Activated naive CD4-positive, alpha-beta T cell treated with anti-CD3 and anti-CD28 coated beads for 36 hours (primary cell): ENCODE measurements around the gene RAB4A. TPM values are rescaled to one million over a fixed set of nuclear protein-coding genes. Genes with fewer than 3 reads are reported as not detected.
"Not testable (repeated sequence)": the region's sequence is repeated elsewhere in the genome, so short reads cannot be mapped to it uniquely, and the experiment has no call there.

Experiments used
- CTCF ChIA-PET: fragments of 350-600 bp; sonication (Branson Sonifier 250); formaldehyde crosslinking; loops from one replicate; lab custom pipeline; 2021; ENCODE audit warnings: antibody characterized with exemption; lab: Charles Lee
- DNase-seq: peaks from one replicate; pipeline ENCODE4 v3.0.0-alpha.2; 2020
- H3K27ac Mint-ChIP-seq: one replicate; pipeline ENCODE4 v1.8.0; 2021; ENCODE audit warnings: mild to moderate bottlenecking, mixed read lengths
- H3K27me3 Mint-ChIP-seq: one replicate; pipeline ENCODE4 v1.8.0; 2021; ENCODE audit warnings: low read depth, mixed read lengths
- H3K36me3 Mint-ChIP-seq: one replicate; pipeline ENCODE4 v1.8.0; 2021; ENCODE audit warnings: low read depth, mixed read lengths
- H3K4me1 Mint-ChIP-seq: one replicate; pipeline ENCODE4 v1.8.0; 2021; ENCODE audit warnings: low read depth, mixed read lengths
- H3K4me3 Mint-ChIP-seq: one replicate; pipeline ENCODE4 v1.8.0; 2021; ENCODE audit warnings: mild to moderate bottlenecking, moderate library complexity, mixed read lengths
- H3K9me3 Mint-ChIP-seq: one replicate; pipeline ENCODE4 v1.8.0; 2021; ENCODE audit warnings: mixed read lengths
- intact Hi-C: fragments of 100-400 bp; cut with micrococcal nuclease; formaldehyde crosslinking; loops from one replicate; pipeline ENCODE4 v1.15.1; 2023
- total RNA-seq, 2 experiments: library from RNA; stranded (reverse); gene quantifications; one replicate each; pipeline ENCODE4 v1.2.3, GENCODE V29; 2021

RAB4A gene
- total RNA-seq, 2 experiments from 2014 or later = 15.8 to 19.9 TPM

GRCh38 chr1:229291686-229292085 is 20.8 kb downstream of the RAB4A start:
- H3K27me3 Mint-ChIP-seq, intact Hi-C loops, DNase-seq, H3K9me3 Mint-ChIP-seq, H3K27ac Mint-ChIP-seq, H3K4me1 Mint-ChIP-seq, H3K4me3 Mint-ChIP-seq, CTCF ChIA-PET: not testable (repeated sequence)
- peaks cover 20% of the 10 kb centered on the region for H3K36me3 Mint-ChIP-seq

DNA sequence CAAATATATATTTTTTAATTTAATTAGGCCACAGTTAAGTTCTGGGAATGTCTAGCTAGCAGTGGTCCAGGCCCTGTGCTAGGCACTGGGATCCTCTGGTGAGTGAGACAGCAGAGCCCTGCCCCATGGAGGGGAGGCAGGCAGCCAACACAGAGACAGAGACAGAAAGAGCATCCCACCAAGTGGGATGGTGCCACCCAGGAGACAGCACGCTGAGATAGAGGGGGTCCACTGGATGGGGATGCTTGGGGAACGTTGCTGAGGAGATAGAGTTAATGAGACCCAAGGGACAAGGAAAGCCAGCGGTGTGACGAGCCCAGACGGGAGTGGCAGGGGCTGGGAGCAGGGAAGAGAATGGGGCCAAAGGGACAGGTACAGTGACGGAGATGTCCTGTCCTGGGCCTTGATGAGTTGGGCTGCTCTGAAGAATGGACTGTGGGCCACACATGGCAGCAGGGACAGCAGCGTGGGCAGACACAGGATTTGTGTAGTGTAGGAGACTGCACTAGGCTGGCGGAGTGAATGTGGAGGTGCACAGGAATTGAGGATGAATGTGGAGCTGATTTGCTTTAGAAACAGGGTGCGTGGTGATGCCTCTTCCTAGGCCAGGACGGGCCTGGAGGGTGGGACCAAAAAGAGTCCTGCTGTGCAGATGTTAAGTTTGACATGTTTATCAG is 22.8 kb downstream of the RAB4A start:
- CTCF ChIA-PET = no interaction called here
- Mint-ChIP-seq H3K9me3 (no peaks in the 10 kb centered on the region), H3K27ac (no peak overlapping the region), H3K27me3 (no peaks in the 10 kb centered on the region), H3K4me1 (no peaks in the 10 kb centered on the region), H3K36me3 (peaks cover 19% of the 10 kb centered on the region), H3K4me3 (no peak overlapping the region)
- intact Hi-C loops = no loop called here
- no peak for DNase-seq

DNA sequence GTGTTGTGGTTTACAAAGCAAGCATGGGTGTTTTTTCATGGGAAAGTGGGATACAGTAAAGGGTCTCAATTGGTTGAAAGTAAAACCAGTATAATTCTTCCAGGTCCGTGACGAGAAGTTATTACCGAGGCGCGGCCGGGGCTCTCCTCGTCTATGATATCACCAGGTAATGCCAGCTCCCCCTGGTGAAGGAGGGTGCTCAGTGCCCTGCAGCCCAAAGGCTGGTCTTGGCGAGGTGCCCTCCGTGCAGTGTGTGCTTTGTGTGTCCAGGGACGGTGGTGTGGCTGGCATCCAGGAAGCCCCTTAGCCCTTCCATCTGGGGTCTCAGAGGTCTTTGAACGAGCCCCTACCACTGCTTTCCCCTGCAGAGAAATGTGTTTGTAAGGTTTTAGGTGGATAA is 24.8 kb downstream of the RAB4A start:
- H3K4me3 Mint-ChIP-seq = no peak overlapping the region
- CTCF ChIA-PET = no interaction called here
- peaks cover 20% of the 10 kb centered on the region for H3K36me3 Mint-ChIP-seq
- H3K27me3 Mint-ChIP-seq = no peaks in the 10 kb centered on the region
- intact Hi-C loops = no loop called here
- H3K4me1 Mint-ChIP-seq = no peaks in the 10 kb centered on the region
- H3K27ac Mint-ChIP-seq = no peak overlapping the region
- DNase-seq = no peak
- H3K9me3 Mint-ChIP-seq = no peaks in the 10 kb centered on the region

GRCh38 chr1:229296541-229296941 is 25.6 kb downstream of the RAB4A start:
- Mint-ChIP-seq H3K36me3 (peaks cover 16% of the 10 kb centered on the region), H3K27me3 (no peaks in the 10 kb centered on the region), H3K4me1 (no peaks in the 10 kb centered on the region), H3K9me3 (no peaks in the 10 kb centered on the region), H3K27ac (no peak overlapping the region), H3K4me3 (no peak overlapping the region)
- CTCF ChIA-PET = no interaction called here
- intact Hi-C loops = no loop called here
- no peak for DNase-seq

DNA sequence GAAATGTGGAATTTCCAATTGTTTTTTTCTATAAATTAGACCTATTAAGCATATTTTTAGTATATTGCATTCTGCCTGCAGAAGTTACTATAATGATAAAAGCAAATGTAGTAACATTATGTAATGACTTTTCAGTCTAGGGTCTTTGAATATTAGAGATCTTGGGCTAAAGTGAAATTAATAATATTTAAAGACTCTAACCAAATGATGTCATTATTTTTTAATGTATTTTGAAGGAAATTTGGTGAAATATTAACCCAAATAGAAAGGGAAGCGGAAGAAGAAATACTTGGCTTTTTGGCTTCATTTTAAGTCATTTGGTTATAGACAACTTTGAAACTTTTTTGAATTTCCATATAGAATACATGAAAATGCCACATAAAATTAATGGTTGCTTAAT is 26.8 kb downstream of the RAB4A start:
- Mint-ChIP-seq H3K27ac (no peak overlapping the region), H3K4me3 (no peak overlapping the region), H3K4me1 (no peaks in the 10 kb centered on the region), H3K36me3 (peaks cover 11% of the 10 kb centered on the region), H3K9me3 (no peaks in the 10 kb centered on the region), H3K27me3 (no peaks in the 10 kb centered on the region)
- no peak for DNase-seq
- CTCF ChIA-PET = no interaction called here
- intact Hi-C loops = no loop called here

GRCh38 chr1:229298420-229298819 is 27.5 kb downstream of the RAB4A start:
- Mint-ChIP-seq H3K9me3 (no peaks in the 10 kb centered on the region), H3K4me3 (no peak overlapping the region), H3K27me3 (no peaks in the 10 kb centered on the region), H3K36me3 (peaks cover 16% of the 10 kb centered on the region), H3K27ac (no peak overlapping the region), H3K4me1 (no peaks in the 10 kb centered on the region)
- no peak for DNase-seq
- intact Hi-C loops = no loop called here
- CTCF ChIA-PET = no interaction called here

DNA sequence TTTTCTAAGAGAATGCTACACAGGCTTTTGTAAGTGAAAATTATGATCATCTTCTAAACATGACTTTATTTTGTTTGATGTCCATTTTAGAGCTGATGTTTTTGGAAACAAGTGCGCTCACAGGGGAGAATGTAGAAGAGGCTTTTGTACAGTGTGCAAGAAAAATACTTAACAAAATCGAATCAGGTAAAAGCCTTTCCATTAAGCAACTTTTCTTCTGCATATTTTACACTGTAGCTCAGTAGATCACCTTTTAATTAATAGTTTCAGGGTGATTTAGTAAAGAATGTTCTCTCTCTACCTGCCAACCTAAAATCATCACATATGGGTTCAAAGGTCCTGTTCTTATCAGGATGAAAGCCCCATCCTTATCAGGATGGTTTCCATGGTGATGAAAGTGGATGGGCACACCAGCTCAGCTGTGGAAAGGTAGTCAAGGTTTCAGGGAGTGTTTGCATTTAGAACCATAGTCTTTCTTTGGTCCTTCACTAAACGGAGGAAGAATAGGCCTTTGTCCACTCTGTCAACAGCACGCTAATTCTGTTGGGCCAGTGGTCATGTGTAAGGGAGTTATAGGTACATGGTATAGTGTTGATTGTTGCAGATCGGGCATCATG is 28.1 kb downstream of the RAB4A start:
- Mint-ChIP-seq H3K4me1 (no peaks in the 10 kb centered on the region), H3K27me3 (no peaks in the 10 kb centered on the region), H3K9me3 (no peaks in the 10 kb centered on the region), H3K4me3 (no peak overlapping the region), H3K27ac (no peak overlapping the region), H3K36me3 (peaks cover 17% of the 10 kb centered on the region)
- CTCF ChIA-PET = no interaction called here
- DNase-seq = no peak
- intact Hi-C loops = no loop called here

DNA sequence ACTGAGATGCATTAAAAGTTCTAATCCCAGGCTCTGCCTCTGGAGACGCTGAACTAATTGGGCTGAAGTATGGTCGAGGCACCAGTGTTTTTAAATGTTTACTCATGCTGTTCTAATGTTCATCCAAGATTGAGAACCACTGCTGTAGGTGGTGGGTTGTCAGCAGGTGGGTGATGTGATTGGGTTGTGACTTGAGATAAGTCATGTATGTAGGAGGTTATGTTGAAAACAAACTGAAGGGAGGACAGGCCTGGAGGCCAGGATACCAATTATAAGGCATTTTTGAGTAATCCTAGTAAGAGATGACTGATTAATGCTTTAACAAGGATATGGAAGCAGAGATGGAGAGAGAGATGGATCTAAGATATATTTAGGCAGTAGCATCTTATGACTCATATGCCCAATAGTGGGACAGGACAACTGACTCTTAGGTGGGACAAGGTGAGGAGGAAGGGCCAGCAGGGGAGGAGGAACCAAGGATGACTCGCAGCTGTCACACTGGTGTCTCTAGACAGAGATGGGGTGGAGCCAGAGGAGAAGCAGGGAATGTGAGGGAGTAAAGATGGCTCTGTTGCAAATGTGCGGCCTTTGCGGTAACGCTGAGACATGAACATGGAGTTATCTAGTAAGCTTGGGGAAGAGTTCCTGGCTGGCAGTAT is 29.3 kb downstream of the RAB4A start:
- Mint-ChIP-seq H3K27me3 (no peaks in the 10 kb centered on the region), H3K9me3 (no peaks in the 10 kb centered on the region), H3K36me3 (peaks cover 19% of the 10 kb centered on the region), H3K4me3 (no peak overlapping the region), H3K4me1 (no peaks in the 10 kb centered on the region), H3K27ac (no peak overlapping the region)
- CTCF ChIA-PET = no interaction called here
- intact Hi-C loops = no loop called here
- no peak for DNase-seq

- DNase-seq = no peak
- Mint-ChIP-seq H3K27ac (no peak overlapping the region), H3K36me3 (peaks cover 19% of the 10 kb centered on the region), H3K4me3 (no peak overlapping the region), H3K9me3 (no peaks in the 10 kb centered on the region), H3K27me3 (no peaks in the 10 kb centered on the region), H3K4me1 (no peaks in the 10 kb centered on the region)
- intact Hi-C loops = no loop called here
- CTCF ChIA-PET = no interaction called here
Observed at GRCh38 chr1:229302740-229303139, 31.8 kb downstream of the RAB4A start.

GRCh38 chr1:229303855-229304254 is 32.9 kb downstream of the RAB4A start:
- CTCF ChIA-PET = no interaction called here
- Mint-ChIP-seq H3K27me3 (no peaks in the 10 kb centered on the region), H3K9me3 (no peaks in the 10 kb centered on the region), H3K4me3 (no peak overlapping the region), H3K27ac (no peak overlapping the region), H3K4me1 (no peaks in the 10 kb centered on the region), H3K36me3 (peaks cover 19% of the 10 kb centered on the region)
- intact Hi-C loops = no loop called here
- no peak for DNase-seq

DNA sequence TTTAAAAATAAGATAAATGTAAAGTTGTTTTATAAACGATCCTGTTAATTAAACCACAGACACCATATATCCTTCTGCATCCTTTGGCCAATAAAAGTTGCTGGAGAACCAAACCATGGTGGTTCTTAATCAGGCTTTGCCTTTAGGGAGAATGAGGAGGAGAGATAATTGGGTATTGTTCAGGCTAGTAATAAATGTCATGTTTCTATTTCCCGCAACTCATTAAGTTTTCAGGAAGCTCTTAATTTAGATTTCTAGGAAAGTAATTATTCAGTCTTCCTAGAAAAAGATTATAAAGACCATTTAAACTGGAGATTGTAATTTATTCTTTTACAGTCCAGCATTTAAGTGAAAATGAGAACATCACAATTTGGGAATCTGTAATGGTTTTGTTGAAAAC is 34.5 kb downstream of the RAB4A start:
- no peaks in the 10 kb centered on the region for H3K4me1 Mint-ChIP-seq
- no peaks in the 10 kb centered on the region for H3K27me3 Mint-ChIP-seq
- no peak overlapping the region for H3K4me3 Mint-ChIP-seq
- H3K27ac Mint-ChIP-seq = no peak overlapping the region
- H3K36me3 Mint-ChIP-seq = peaks cover 15% of the 10 kb centered on the region
- intact Hi-C loops = no loop called here
- no peak for DNase-seq
- no peaks in the 10 kb centered on the region for H3K9me3 Mint-ChIP-seq
- CTCF ChIA-PET = interaction anchor here (1.2 kb wide), 1 partner anchor 46 kb away, joined by 3 read pairs; no protein-coding TSS in a partner anchor

DNA sequence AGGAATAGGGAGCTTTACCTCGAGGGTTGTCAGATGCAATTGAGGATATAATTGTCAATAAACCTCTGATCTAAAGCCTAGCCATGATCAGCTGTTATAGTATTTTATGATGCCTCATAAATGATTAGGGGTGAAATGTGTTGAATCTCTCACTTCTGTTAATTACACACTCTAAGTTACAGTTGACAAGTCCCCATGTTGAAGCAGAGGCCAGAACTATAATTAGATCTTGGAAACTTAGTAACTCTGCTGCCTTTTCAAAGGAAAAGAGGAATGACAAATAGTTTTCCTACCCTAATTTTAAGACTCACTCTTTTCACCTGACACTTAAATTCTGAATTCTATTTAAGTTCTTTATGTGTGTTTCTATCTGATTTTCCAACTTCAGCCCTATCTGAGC is 38.2 kb downstream of the RAB4A start:
- H3K4me1 Mint-ChIP-seq = no peaks in the 10 kb centered on the region
- H3K27me3 Mint-ChIP-seq = no peaks in the 10 kb centered on the region
- no peak for DNase-seq
- intact Hi-C loops = no loop called here
- CTCF ChIA-PET = no interaction called here
- peaks cover 6% of the 10 kb centered on the region for H3K36me3 Mint-ChIP-seq
- H3K9me3 Mint-ChIP-seq = no peaks in the 10 kb centered on the region
- no peak overlapping the region for H3K4me3 Mint-ChIP-seq
- H3K27ac Mint-ChIP-seq = no peak overlapping the region

DNA sequence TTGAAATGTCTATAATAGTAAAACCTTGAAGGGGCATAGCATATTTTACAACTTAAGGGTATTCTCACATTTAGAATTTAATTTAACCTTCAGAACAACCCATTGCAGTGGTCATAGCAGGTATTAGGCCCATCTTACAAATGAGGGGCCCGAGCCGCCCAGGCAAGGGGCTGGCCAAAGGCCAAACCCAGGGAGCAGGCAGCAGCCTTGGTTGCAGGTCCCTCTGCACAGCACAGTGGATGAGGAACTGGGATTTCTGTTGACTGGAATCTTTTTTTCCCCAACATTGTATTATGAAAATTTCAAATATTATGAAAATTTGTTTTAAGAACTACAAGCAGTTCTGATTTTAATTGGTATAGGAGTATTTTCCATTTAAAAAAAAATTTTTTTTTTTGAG is 38.8 kb downstream of the RAB4A start:
- DNase-seq = no peak
- H3K4me3 Mint-ChIP-seq = no peak overlapping the region
- H3K27ac Mint-ChIP-seq = no peak overlapping the region
- H3K4me1 Mint-ChIP-seq = no peaks in the 10 kb centered on the region
- no peaks in the 10 kb centered on the region for H3K27me3 Mint-ChIP-seq
- peaks cover 4% of the 10 kb centered on the region for H3K36me3 Mint-ChIP-seq
- intact Hi-C loops = no loop called here
- no peaks in the 10 kb centered on the region for H3K9me3 Mint-ChIP-seq
- CTCF ChIA-PET = no interaction called here
